Activated CD8-positive, alpha-beta memory T cell treated with anti-CD3 and anti-CD28 coated beads for 4 hours (primary cell): ENCODE results near the gene SEC14L6.

Source experiments
- DNase-seq, 2 donors: peaks; one replicate each; pipeline ENCODE4 v3.0.0-alpha.2; 2020; ENCODE audit warnings: low read depth in 2 of 2

Gene SEC14L6

GRCh38 chr22:30497466-30498150, 48.9 kb downstream of the SEC14L6 start:
- DNase-seq: no peak

GRCh38 chr22:30495041-30495784, 51.3 kb downstream of the SEC14L6 start:
- DNase-seq: no peak

GRCh38 chr22:30492144-30492543, 54.4 kb downstream of the SEC14L6 start:
- DNase-seq: no peak

GRCh38 chr22:30491381-30491780, 55.2 kb downstream of the SEC14L6 start:
- no peak for DNase-seq

- DNase-seq: no peak
These were observed 56.1 kb downstream of the SEC14L6 start for GRCh38 chr22:30490399-30490798.

- DNase-seq: no peak
These were observed 58.4 kb downstream of the SEC14L6 start for GRCh38 chr22:30488121-30488520.

GRCh38 chr22:30486661-30487115, 59.9 kb downstream of the SEC14L6 start:
- DNase-seq: no peak

- no peak for DNase-seq
These were observed 60.4 kb downstream of the SEC14L6 start for GRCh38 chr22:30486118-30486517.

GRCh38 chr22:30485362-30485988, 61.1 kb downstream of the SEC14L6 start:
- peak; percentile 47 to 49 for DNase-seq

- no peak for DNase-seq
These were observed 63.4 kb downstream of the SEC14L6 start for GRCh38 chr22:30483169-30483568.

- DNase-seq: no peak
These were observed 64.8 kb downstream of the SEC14L6 start for GRCh38 chr22:30481711-30482110.

- DNase-seq: no peak
These were observed 66.6 kb downstream of the SEC14L6 start for GRCh38 chr22:30479981-30480380.

GRCh38 chr22:30474683-30475424, 71.7 kb downstream of the SEC14L6 start:
- no peak for DNase-seq

GRCh38 chr22:30474121-30474520, 72.4 kb downstream of the SEC14L6 start:
- DNase-seq: no peak

GRCh38 chr22:30472994-30473720, 73.4 kb downstream of the SEC14L6 start:
- DNase-seq: no peak
